NK-92 (cell line): ENCODE data around the gene CIITA.
"Not testable (repeated sequence)": the region's sequence is repeated elsewhere in the genome, so short reads cannot be mapped to it uniquely, and the experiment has no call there.

Experiments used
- DNase-seq: peaks from one replicate; lab custom pipeline; 2025; ENCODE audit not compliant: unreplicated experiment; lab: John Stamatoyannopoulos, UW

CIITA gene, protein sequence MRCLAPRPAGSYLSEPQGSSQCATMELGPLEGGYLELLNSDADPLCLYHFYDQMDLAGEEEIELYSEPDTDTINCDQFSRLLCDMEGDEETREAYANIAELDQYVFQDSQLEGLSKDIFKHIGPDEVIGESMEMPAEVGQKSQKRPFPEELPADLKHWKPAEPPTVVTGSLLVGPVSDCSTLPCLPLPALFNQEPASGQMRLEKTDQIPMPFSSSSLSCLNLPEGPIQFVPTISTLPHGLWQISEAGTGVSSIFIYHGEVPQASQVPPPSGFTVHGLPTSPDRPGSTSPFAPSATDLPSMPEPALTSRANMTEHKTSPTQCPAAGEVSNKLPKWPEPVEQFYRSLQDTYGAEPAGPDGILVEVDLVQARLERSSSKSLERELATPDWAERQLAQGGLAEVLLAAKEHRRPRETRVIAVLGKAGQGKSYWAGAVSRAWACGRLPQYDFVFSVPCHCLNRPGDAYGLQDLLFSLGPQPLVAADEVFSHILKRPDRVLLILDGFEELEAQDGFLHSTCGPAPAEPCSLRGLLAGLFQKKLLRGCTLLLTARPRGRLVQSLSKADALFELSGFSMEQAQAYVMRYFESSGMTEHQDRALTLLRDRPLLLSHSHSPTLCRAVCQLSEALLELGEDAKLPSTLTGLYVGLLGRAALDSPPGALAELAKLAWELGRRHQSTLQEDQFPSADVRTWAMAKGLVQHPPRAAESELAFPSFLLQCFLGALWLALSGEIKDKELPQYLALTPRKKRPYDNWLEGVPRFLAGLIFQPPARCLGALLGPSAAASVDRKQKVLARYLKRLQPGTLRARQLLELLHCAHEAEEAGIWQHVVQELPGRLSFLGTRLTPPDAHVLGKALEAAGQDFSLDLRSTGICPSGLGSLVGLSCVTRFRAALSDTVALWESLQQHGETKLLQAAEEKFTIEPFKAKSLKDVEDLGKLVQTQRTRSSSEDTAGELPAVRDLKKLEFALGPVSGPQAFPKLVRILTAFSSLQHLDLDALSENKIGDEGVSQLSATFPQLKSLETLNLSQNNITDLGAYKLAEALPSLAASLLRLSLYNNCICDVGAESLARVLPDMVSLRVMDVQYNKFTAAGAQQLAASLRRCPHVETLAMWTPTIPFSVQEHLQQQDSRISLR

DNA sequence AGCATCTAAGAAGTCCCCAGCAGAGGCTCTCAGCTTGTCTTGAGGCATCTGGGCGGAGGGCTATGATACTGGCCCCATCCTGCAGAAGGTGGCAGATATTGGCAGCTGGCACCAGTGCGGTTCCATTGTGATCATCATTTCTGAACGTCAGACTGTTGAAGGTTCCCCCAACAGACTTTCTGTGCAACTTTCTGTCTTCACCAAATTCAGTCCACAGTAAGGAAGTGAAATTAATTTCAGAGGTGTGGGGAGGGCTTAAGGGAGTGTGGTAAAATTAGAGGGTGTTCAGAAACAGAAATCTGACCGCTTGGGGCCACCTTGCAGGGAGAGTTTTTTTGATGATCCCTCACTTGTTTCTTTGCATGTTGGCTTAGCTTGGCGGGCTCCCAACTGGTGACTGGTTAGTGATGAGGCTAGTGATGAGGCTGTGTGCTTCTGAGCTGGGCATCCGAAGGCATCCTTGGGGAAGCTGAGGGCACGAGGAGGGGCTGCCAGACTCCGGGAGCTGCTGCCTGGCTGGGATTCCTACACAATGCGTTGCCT lies at the start of gene CIITA:
CIITA (plus strand) TSS at position 404 of the 543 bp plus-strand sequence; CDS start at position 533, 129 bp downstream.
- no peak for DNase-seq

DNA sequence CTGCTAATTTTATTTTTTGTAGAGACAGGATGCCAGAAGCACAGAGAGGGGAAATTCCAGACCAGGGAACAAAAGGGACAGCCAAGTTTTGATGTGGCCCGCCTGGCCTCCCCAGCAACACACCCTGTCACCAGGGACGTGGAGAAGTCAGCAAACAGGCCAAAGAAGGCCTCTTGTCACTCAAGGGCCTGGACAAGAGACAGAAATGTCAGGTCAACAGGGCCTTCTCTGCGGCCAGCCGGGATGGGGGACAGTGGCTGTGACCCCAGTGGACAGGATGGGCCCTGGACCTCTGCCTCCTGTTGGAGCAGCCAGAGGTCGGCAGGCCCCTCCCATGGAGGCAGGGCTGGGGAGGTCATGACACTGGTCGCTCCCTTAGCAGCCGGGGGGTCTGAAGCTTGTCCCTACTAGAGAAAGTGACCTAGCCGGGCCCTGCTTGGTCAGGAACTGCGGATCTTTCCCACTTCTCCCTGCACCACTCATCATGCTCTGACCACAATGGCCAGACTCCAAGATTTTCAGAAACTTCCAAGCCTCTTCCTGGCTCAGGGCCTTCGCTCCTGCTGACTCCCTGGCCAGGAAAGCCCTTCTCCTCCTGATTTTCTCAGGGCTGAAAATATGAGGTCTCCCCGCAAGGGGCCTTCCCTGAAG lies 49.2 kb upstream of the CIITA start:
- no peak for DNase-seq

GRCh38 chr16:10828851-10829366 lies 48.1 kb upstream of the CIITA start:
- no peak for DNase-seq

DNA sequence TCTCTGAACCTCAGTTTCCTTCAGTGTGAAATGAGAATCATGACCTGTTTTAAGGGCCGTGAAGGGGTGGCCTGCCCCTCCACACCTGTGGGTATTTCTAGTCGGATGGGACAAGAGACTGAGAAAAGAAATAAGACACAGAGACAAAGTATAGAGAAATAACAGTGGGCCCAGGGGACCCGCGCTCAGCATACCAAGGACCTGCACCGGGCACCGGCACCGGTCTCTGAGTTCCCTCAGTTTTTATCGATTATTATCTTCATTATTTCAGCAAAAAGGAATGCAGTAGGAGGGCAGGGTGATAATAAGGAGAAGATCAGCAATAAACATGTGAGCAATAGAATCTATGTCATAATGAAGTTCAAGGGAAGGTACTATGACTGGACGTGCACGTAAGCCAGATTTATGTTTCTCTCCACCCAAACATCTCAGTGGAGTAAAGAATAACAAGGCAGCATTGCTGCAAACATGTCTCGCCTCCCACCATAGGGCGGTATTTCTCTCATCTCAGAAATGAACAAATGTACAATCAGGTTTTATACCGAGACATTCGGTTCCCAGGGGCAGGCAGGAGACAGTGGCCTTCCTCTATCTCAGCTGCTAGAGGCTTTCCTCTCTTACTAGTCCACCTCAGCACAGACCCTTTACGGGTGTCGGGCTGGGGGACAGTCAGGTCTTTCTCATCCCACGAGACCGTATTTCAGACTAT lies 47.5 kb upstream of the CIITA start:
- DNase-seq = not testable (repeated sequence)

- not testable (repeated sequence) for DNase-seq
Measured at GRCh38 chr16:10830240-10830639, 46.8 kb upstream of the CIITA start.

- DNase-seq = no peak
Measured at GRCh38 chr16:10831894-10832886, 44.8 kb upstream of the CIITA start.

- no peak for DNase-seq
Measured at GRCh38 chr16:10833271-10833670, 43.7 kb upstream of the CIITA start.

DNA sequence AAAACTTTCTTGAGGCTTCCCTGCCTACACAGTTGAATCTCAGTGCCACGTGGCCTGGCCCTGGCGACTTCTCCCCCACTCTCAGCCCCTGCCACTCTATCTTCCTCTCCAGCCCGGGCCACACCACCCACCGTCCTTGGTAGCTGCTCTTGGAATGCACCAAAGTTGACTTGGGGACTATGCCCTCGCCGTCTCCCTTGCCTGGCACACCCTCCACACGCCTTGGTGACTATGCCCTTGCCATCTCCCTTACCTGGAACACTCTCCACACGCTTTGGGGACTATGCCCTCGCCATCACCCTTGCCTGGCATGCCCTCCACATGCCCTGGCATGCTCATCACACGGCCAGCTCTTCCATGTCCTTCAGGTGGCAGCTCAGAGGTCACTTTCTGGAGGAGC lies 42.9 kb upstream of the CIITA start:
- DNase-seq = no peak

GRCh38 chr16:10834766-10835165 lies 42.2 kb upstream of the CIITA start:
- DNase-seq = no peak

DNA sequence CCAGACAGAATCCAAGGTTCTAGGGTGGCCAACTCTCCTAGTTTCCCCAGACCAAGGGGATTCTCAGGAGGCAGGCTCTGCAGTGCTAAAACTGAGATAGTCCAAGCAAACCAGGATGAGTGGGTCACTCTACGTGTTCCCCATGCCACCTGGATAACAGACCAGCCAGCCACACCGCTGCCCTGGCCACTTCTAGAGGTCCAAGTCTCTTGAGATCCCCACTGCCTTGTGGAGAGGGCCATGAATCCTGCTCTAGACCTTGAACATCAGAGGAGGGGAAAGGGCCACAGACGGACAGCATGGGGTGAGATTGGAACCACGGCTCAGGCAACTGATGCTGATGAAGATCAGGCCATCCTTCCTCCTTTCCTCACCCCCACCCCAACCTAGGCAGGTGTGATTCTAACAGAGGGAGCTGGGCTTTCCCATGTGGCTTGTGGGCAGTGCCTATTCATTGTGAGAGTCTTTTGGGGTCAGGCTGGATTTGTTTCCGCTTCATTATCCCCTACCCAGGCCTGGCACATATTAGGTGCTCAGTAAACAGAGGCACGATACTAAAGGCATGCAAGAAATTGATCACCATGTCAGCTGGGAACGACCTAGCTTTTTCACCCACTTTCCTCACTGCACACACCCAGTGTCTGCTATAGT lies 41.6 kb upstream of the CIITA start:
- DNase-seq = no peak

DNA sequence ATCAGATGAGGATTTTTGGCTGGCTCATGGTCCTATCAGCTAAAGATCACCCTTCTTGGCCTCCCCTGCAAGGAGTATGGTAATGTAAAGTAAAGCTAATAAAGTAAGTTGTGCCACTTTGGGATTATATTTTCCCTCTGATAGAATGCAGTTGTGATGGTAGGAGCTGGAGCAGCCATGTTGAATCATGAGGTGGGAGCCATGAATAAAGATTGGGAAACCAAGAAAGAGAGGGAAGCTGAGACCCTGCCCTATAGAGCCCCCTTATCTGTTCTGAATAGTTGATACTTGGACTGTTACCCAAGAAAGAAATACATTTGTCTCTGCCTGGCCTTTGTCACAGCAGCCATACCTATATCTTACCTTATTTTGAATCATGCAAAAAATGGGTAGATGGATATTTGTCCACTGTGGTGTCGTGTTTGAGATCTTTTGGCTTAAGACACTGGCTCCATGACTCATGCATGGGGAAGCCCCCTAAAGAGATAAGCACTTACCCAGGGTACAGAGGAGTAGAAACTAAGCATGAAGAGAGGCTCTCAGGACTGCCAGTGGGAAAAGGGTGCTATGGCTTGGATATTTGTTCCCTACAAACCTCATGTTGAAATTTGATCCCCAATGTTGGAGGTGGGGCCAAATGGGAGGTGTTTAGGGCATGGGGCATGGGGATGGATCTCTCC lies 40.7 kb upstream of the CIITA start:
- no peak for DNase-seq

DNA sequence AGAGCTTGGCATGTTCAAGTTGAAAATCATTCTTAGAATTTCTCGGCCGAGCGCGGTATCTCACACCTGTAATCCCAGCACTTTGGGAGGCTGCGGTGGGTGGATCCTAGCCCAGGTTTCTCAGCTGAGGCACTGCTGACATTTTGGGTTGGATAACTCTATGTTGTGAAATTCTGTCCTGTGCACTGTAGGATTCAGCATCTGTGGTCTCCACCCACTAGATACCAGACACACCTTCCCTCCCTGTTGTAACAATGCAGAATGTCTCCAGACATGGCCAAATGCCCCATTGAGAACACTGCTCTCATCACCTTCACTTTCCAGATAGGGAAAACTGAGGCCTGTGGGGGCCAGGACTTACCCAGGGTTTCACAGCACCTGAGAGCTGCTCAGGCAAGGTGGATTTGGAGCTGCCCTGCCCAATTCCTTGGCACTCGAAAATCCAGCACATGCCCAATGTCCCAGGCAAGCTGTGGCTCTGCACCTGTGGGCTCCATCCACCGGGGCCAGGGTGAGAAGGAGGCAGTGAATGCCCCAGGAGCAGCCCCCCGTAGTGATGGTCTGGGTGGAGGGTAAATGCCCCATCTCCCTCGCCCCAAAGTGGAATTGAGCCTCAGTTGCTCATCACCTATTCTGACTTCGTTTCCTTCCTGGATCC lies 38.3 kb upstream of the CIITA start:
- DNase-seq = no peak

DNA sequence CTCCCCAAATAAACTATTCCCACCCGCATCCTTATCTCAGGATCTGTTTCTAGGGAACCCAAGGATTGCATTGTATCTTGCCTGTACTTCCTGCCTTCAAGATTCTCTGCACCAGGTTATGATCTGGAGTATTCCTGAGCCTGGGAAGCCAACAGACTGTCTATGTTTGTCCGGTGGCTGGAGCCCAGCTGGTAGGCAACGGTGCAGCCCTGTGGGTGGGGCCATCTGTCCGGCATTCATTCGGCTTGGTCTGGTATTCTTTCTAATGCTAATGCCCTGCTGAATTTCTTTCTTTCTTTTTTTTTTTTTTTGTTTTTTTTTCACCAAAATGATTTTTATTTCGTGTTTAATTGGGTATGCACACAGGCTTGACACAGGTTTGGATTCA lies 37.7 kb upstream of the CIITA start:
- no peak for DNase-seq

GRCh38 chr16:10840703-10841102 lies 36.3 kb upstream of the CIITA start:
- no peak for DNase-seq

DNA sequence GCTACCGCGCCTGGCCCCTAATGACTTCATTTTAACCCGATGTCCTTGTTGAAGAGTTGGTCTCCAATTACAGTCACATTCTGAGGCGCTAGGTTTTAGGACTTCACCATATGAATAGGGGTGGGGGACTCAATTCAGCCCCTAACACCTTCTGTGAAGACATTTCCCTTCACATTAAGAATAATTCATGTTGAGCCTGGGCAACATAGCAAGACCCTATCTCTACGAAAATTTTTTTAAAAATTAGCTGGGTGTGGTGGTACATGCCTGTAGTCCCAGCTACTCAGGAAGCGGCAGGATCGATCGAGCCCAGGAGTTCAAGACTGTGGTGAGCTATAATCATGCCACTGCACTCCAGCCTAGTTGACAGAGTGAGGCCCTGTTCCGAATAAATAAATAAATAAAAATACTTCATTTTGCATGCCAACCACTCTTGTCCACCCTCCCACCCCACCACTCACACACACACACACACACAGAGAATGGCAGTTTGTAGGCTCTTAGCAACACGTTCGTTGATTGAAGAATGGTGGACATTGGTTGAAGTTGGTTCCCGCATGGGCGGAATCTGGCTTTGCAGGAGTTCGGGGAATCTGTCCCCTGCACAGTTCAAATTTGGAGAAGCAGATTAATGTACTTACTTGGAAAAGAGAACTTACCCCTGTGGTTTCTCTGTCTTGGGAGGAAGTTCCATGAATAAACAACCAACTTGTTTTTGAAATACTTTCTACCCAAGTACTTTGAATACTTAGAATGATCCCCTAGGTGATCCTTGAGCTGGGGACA lies 30.6 kb upstream of the CIITA start:
- no peak for DNase-seq

GRCh38 chr16:10847176-10847575 lies 29.8 kb upstream of the CIITA start:
- no peak for DNase-seq
